ENCODE data around the gene PLCL2. TPM values are rescaled to one million over a fixed set of nuclear protein-coding genes. Genes with fewer than 3 reads are reported as not detected.

Gene PLCL2
- polyA plus RNA-seq, 1 experiment = 0.94 TPM

DNA sequence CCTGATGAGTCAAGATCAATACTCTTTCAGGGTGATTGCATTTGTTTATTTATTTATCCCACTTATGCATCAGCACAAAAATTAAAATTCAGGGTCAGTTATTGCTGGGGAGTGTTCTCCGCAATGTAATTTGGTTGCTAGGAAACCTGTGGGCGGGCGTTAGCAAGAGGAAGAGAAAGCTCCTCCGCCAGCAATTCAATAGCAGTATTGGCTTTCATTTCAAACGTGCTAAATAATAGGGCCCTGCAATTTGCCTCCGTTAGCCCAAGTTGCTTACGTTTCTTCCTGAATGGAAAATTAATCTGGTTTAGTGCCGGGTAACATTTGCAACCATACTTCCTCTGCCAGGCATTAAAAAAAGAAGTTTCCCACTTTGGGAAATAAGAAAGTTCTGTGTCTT is 35.5 kb upstream of the PLCL2 start:
- ChIA-PET CTCF (no interaction called here), POLR2A (no interaction called here)
- no peak overlapping the region for H3K4me3 ChIP-seq (ENCODE audit: low read depth, low read length)
- no peak for DNase-seq (ENCODE audit: low read depth, low spot score)
- TF ChIP-seq, protein P1, sequence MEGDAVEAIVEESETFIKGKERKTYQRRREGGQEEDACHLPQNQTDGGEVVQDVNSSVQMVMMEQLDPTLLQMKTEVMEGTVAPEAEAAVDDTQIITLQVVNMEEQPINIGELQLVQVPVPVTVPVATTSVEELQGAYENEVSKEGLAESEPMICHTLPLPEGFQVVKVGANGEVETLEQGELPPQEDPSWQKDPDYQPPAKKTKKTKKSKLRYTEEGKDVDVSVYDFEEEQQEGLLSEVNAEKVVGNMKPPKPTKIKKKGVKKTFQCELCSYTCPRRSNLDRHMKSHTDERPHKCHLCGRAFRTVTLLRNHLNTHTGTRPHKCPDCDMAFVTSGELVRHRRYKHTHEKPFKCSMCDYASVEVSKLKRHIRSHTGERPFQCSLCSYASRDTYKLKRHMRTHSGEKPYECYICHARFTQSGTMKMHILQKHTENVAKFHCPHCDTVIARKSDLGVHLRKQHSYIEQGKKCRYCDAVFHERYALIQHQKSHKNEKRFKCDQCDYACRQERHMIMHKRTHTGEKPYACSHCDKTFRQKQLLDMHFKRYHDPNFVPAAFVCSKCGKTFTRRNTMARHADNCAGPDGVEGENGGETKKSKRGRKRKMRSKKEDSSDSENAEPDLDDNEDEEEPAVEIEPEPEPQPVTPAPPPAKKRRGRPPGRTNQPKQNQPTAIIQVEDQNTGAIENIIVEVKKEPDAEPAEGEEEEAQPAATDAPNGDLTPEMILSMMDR (IDR thresholded peaks at IDR 0.05; ENCODE audit: low read depth, low read length) = no peak
- H3K9me3 ChIP-seq (ENCODE audit: control insufficient read depth, insufficient read depth, low read length) = no peaks in the 10 kb centered on the region
- no peaks in the 10 kb centered on the region for H3K27me3 ChIP-seq (ENCODE audit: control insufficient read depth, insufficient read depth, low read length)
- H3K27ac ChIP-seq (ENCODE audit: low read depth, low read length) = no peak overlapping the region

DNA sequence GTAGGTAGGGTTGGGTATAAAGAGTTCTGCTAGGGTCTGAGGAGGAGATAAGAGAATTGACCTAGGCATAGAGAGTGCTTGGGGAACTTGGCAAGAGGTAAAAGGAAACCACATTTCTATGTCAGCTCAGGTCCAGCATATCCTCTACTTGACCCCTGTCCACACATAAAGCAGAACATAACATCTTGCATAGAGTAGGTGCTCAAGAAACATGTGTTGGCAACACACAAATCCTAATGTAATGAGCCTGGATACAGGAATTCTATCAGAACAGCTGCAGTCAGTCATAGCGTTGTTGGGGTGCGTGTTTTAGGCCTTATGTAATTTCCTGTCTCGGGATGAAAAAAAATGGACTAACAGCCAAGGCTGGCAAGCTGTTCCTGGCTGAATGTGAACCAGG is 35.0 kb upstream of the PLCL2 start:
- POLR2A ChIA-PET = no interaction called here
- DNase-seq (ENCODE audit: low read depth, low spot score) = peak; percentile 8
- Histone ChIP-seq H3K9me3 (ENCODE audit: control insufficient read depth, insufficient read depth, low read length) (no peaks in the 10 kb centered on the region), H3K27me3 (ENCODE audit: control insufficient read depth, insufficient read depth, low read length) (no peaks in the 10 kb centered on the region), H3K27ac (ENCODE audit: low read depth, low read length) (no peak overlapping the region), H3K4me3 (ENCODE audit: low read depth, low read length) (no peak overlapping the region)
- CTCF ChIA-PET = interaction anchor here (0.6 kb wide), 1 partner anchor 62 kb away, joined by 6 read pairs; no protein-coding TSS in a partner anchor
- TF ChIP-seq, protein P1 (IDR thresholded peaks at IDR 0.05; ENCODE audit: low read depth, low read length) = no peak

DNA sequence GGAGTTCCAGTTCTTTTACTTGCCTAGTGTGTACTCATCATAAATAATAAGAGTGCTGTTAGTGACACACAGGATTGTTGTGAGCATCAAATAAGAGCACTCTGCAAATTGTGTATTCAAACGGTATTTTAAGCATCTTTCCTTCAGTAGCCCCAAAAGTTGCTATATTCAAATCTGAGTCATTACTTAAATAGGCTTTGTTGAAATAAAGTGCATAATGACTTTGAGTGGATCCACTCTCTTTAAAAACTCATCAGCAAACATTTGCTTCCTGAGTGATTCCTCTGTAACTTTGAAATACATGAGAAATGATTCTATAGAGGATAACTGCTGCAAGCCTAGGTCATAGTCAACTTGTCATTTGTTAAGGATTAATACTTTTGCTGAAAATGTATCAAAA is 29.3 kb upstream of the PLCL2 start:
- POLR2A ChIA-PET = no interaction called here
- no peak for DNase-seq (ENCODE audit: low read depth, low spot score)
- Histone ChIP-seq H3K9me3 (ENCODE audit: control insufficient read depth, insufficient read depth, low read length) (no peaks in the 10 kb centered on the region), H3K4me3 (ENCODE audit: low read depth, low read length) (no peak overlapping the region), H3K27ac (ENCODE audit: low read depth, low read length) (no peak overlapping the region), H3K27me3 (ENCODE audit: control insufficient read depth, insufficient read depth, low read length) (no peaks in the 10 kb centered on the region)
- CTCF ChIA-PET = no interaction called here
- TF ChIP-seq, protein P1 (IDR thresholded peaks at IDR 0.05; ENCODE audit: low read depth, low read length) = no peak

DNA sequence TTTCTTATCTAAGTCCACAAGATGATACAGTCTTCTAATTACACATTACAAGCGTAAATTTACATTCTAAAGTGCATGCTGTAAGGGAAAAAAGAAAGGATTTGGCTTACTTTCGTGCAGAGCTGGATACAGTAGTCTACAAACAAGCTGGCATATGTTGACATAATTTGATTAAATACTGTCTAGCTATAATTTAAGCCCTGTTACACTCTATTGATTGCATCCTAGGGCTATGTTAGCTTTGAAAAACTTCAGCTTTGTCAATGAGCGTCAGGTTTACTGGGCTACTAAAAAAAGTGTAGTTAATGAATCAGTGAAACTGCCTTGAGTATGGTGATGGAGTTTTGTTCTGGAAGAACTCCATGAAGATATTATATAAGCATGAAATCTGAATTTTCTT is 24.5 kb upstream of the PLCL2 start:
- no peak for DNase-seq (ENCODE audit: low read depth, low spot score)
- Histone ChIP-seq H3K4me3 (ENCODE audit: low read depth, low read length) (no peak overlapping the region), H3K27me3 (ENCODE audit: control insufficient read depth, insufficient read depth, low read length) (no peaks in the 10 kb centered on the region), H3K9me3 (ENCODE audit: control insufficient read depth, insufficient read depth, low read length) (no peaks in the 10 kb centered on the region), H3K27ac (ENCODE audit: low read depth, low read length) (no peak overlapping the region)
- CTCF ChIA-PET = no interaction called here
- TF ChIP-seq, protein P1 (IDR thresholded peaks at IDR 0.05; ENCODE audit: low read depth, low read length) = no peak
- POLR2A ChIA-PET = no interaction called here

DNA sequence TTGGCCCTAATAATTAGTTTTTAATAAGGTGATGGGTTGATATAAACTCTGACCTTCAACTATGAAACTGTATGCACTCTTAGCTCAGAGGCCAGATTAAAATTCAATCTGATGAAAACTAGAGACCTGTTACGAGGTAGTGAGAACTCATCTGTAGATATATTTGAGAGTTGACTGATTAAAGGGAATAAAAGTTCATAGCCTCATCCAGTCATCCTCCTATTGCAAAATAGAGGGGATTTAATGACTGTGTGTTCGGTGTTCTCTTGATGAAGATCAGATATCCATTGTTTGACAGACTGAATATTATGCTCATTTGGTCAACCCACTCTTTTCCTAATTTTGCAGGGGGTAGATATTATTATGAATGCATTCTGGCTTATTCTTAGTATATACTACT is 23.3 kb upstream of the PLCL2 start:
- ChIA-PET CTCF (no interaction called here), POLR2A (no interaction called here)
- Histone ChIP-seq H3K9me3 (ENCODE audit: control insufficient read depth, insufficient read depth, low read length) (no peaks in the 10 kb centered on the region), H3K27me3 (ENCODE audit: control insufficient read depth, insufficient read depth, low read length) (no peaks in the 10 kb centered on the region), H3K4me3 (ENCODE audit: low read depth, low read length) (no peak overlapping the region), H3K27ac (ENCODE audit: low read depth, low read length) (no peak overlapping the region)
- TF ChIP-seq, protein P1 (IDR thresholded peaks at IDR 0.05; ENCODE audit: low read depth, low read length) = no peak
- DNase-seq (ENCODE audit: low read depth, low spot score) = no peak

Measured in AG04450 (cell line).